Mesendoderm (in vitro differentiated cells): ENCODE results near the gene HOMER2.

Source experiments
- DNase-seq: peaks from one replicate; pipeline ENCODE4 v3.0.0; 2013
- H2AK5ac ChIP-seq: 2 replicates; pipeline ENCODE4 v1.6.1; 2013; ENCODE audit warnings: low read length, inconsistent platforms
- H2BK120ac ChIP-seq: 2 replicates; pipeline ENCODE4 v1.6.1; 2013; ENCODE audit warnings: low read depth, mild to moderate bottlenecking, low read length, moderate library complexity, mixed read lengths
- H2BK15ac ChIP-seq: replicated peaks from 2 replicates; pipeline ENCODE4 v1.6.1; 2013; ENCODE audit warnings: low read depth, mild to moderate bottlenecking, moderate library complexity
- H2BK5ac ChIP-seq: 2 replicates; pipeline ENCODE4 v1.6.1; 2013; ENCODE audit warnings: low read length, inconsistent platforms
- H3K18ac ChIP-seq: 2 replicates; pipeline ENCODE4 v1.6.1; 2013; ENCODE audit warnings: mild to moderate bottlenecking, low read length, mixed read lengths
- H3K23ac ChIP-seq: one replicate; pipeline ENCODE4 v1.6.1; 2013; ENCODE audit warnings: low read length
- H3K27ac ChIP-seq: 2 replicates; pipeline ENCODE4 v1.5.1; 2013; ENCODE audit warnings: low read depth, mild to moderate bottlenecking, inconsistent platforms, low read length, moderate library complexity
- H3K27me3 ChIP-seq: 2 replicates; pipeline ENCODE4 v1.6.1; 2013; ENCODE audit warnings: low read length, control low read depth, mild to moderate bottlenecking, inconsistent platforms; ENCODE audit not compliant: insufficient read depth, poor library complexity
- H3K36me3 ChIP-seq: 2 replicates; pipeline ENCODE4 v1.6.1; 2013; ENCODE audit warnings: low read length, inconsistent platforms; ENCODE audit not compliant: control insufficient read depth, insufficient read depth
- H3K4ac ChIP-seq: one replicate; pipeline ENCODE4 v1.6.1; 2013; ENCODE audit warnings: low read depth, mild to moderate bottlenecking, low read length, moderate library complexity
- H3K4me1 ChIP-seq: 2 replicates; pipeline ENCODE4 v1.6.1; 2013; ENCODE audit warnings: low read depth, low read length, inconsistent platforms; ENCODE audit not compliant: control insufficient read depth
- H3K4me2 ChIP-seq: 2 replicates; pipeline ENCODE4 v1.6.1; 2013; ENCODE audit warnings: low read length
- H3K4me3 ChIP-seq: 2 replicates; pipeline ENCODE4 v1.5.1; 2013; ENCODE audit warnings: mild to moderate bottlenecking, low read length
- H3K56ac ChIP-seq: one replicate; pipeline ENCODE4 v1.6.1; 2013; ENCODE audit warnings: low read length
- H3K79me1 ChIP-seq: 2 replicates; pipeline ENCODE4 v1.6.1; 2013; ENCODE audit warnings: low read length, inconsistent platforms
- H3K79me2 ChIP-seq: 2 replicates; pipeline ENCODE4 v1.6.1; 2013; ENCODE audit warnings: mild to moderate bottlenecking, low read length; ENCODE audit not compliant: control insufficient read depth, insufficient read depth
- H3K9ac ChIP-seq: 2 replicates; pipeline ENCODE4 v1.6.1; 2013; ENCODE audit warnings: low read length, inconsistent platforms
- H4K5ac ChIP-seq: one replicate; pipeline ENCODE4 v1.6.1; 2013; ENCODE audit warnings: low read length
- H4K8ac ChIP-seq: one replicate; pipeline ENCODE4 v1.6.1; 2013; ENCODE audit warnings: low read depth, mild to moderate bottlenecking, control low read depth, low read length, moderate library complexity
- WGBS: extraction: QIAGEN DNeasy Blood & Tissue Kit; methylation state at CpG from one replicate; pipeline ENCODE4 v1.1.7; 2013; ENCODE audit warnings: low lambda C conversion rate, missing lambda C conversion rate; ENCODE audit not compliant: insufficient coverage; ENCODE audit errors: extremely low coverage; 5-methylcytosine and 5-hydroxymethylcytosine counted together

Gene HOMER2

DNA sequence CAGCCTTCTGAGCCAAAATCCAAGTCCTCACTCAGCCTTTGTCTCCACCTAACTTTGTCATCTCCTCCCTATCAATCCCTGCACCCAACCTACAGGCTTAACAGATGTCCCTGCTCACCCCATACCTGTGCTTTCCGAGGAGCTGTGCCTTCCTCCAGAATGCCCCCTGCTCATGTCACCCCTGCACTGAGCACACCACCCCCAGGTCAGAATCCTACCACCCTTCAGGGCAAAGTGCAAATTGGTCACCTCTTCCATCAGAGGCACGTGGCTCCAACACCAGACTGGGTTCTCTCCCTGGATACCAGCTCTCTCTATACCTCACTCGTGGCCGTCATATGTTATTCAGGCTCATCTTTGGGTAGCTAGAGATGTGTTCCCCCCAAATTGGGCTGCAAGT lies 29.8 kb downstream of the HOMER2 start:
- H3K4me1 ChIP-seq = no peaks in the 10 kb centered on the region
- no peak overlapping the region for H2BK5ac ChIP-seq
- H3K27ac ChIP-seq = no peak overlapping the region
- no peaks in the 10 kb centered on the region for H3K36me3 ChIP-seq
- no peak overlapping the region for H3K18ac ChIP-seq
- H3K79me1 ChIP-seq = no peaks in the 10 kb centered on the region
- H3K4ac ChIP-seq = no peak overlapping the region
- H2AK5ac ChIP-seq = no peak overlapping the region
- H3K9ac ChIP-seq = no peak overlapping the region
- no peak overlapping the region for H3K4me3 ChIP-seq
- no peak overlapping the region for H4K5ac ChIP-seq
- H2BK15ac ChIP-seq = no peak overlapping the region
- no peak overlapping the region for H4K8ac ChIP-seq
- no peak overlapping the region for H3K56ac ChIP-seq
- no peaks in the 10 kb centered on the region for H3K79me2 ChIP-seq
- H3K27me3 ChIP-seq = no peaks in the 10 kb centered on the region
- WGBS = no CpG with 5 or more reads among the region's 4 CpGs
- no peak for DNase-seq
- H2BK120ac ChIP-seq = no peak overlapping the region
- no peak overlapping the region for H3K23ac ChIP-seq
- no peak overlapping the region for H3K4me2 ChIP-seq

DNA sequence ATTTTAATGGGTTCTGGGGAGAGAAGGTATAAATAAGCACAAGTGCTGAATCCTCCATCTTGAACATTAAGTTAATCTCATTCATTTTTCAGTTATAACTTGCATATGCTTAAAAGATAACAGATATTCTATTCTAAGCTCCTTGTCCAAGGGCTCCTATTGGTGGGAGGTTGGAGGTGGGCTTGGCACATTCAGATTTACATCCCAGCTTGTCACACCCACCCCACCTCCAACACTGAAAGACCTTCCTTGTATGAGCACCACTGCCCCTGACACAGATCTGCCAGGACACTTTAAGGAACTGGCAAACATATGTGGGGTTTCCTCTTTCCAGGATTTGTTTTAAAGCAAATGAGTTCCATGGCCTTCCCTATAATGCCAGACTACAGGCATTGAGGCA lies 30.6 kb downstream of the HOMER2 start:
- no peak overlapping the region for H2BK5ac ChIP-seq
- no peaks in the 10 kb centered on the region for H3K27me3 ChIP-seq
- H3K23ac ChIP-seq = no peak overlapping the region
- H2AK5ac ChIP-seq = no peak overlapping the region
- no peak overlapping the region for H3K4me2 ChIP-seq
- H4K5ac ChIP-seq = no peak overlapping the region
- no peaks in the 10 kb centered on the region for H3K4me1 ChIP-seq
- no peaks in the 10 kb centered on the region for H3K79me1 ChIP-seq
- H3K36me3 ChIP-seq = no peaks in the 10 kb centered on the region
- H3K4me3 ChIP-seq = no peak overlapping the region
- no peak overlapping the region for H3K27ac ChIP-seq
- H2BK120ac ChIP-seq = no peak overlapping the region
- H4K8ac ChIP-seq = no peak overlapping the region
- H3K18ac ChIP-seq = no peak overlapping the region
- H3K56ac ChIP-seq = no peak overlapping the region
- H2BK15ac ChIP-seq = no peak overlapping the region
- H3K79me2 ChIP-seq = no peaks in the 10 kb centered on the region
- H3K4ac ChIP-seq = no peak overlapping the region
- no peak for DNase-seq
- no peak overlapping the region for H3K9ac ChIP-seq

DNA sequence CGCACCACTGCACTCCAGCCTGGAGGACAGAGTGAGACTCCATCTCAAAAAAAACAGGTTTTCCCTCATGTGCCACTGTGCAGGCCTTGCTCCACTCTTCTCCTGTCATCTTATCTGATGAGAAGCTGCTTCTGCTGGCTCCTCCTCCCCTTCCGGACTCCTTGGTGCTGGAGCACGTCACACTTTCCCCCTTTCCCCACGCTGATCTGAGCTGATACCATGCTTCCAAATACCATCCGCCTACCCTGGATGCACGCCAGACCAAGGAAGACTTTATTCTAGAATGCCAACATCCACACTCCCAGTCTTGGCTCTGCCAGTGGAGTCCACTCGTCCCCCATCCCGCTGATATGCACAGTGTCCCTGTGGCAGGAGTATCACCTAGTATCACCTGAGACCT lies 31.3 kb downstream of the HOMER2 start:
- H3K36me3 ChIP-seq = no peaks in the 10 kb centered on the region
- no peaks in the 10 kb centered on the region for H3K79me1 ChIP-seq
- H3K4me2 ChIP-seq = no peak overlapping the region
- H2BK5ac ChIP-seq = no peak overlapping the region
- no peak overlapping the region for H3K9ac ChIP-seq
- H2AK5ac ChIP-seq = no peak overlapping the region
- H3K4ac ChIP-seq = no peak overlapping the region
- H2BK120ac ChIP-seq = no peak overlapping the region
- no CpG with 5 or more reads among the region's 8 CpGs for WGBS
- H4K8ac ChIP-seq = no peak overlapping the region
- H4K5ac ChIP-seq = no peak overlapping the region
- no peak overlapping the region for H3K27ac ChIP-seq
- no peak overlapping the region for H3K56ac ChIP-seq
- no peak overlapping the region for H2BK15ac ChIP-seq
- no peaks in the 10 kb centered on the region for H3K79me2 ChIP-seq
- H3K23ac ChIP-seq = no peak overlapping the region
- DNase-seq = no peak
- no peaks in the 10 kb centered on the region for H3K4me1 ChIP-seq
- H3K18ac ChIP-seq = no peak overlapping the region
- no peak overlapping the region for H3K4me3 ChIP-seq
- H3K27me3 ChIP-seq = no peaks in the 10 kb centered on the region

GRCh38 chr15:82919231-82919886 lies 33.2 kb downstream of the HOMER2 start:
- Histone ChIP-seq H3K4me2 (no peak overlapping the region), H3K4me3 (no peak overlapping the region), H2BK15ac (no peak overlapping the region), H2AK5ac (no peak overlapping the region), H3K4me1 (no peaks in the 10 kb centered on the region), H3K79me1 (no peaks in the 10 kb centered on the region), H3K27ac (no peak overlapping the region), H3K18ac (no peak overlapping the region), H3K79me2 (no peaks in the 10 kb centered on the region), H2BK120ac (no peak overlapping the region), H4K5ac (no peak overlapping the region), H3K36me3 (no peaks in the 10 kb centered on the region), H3K27me3 (no peaks in the 10 kb centered on the region), H2BK5ac (no peak overlapping the region), H3K9ac (no peak overlapping the region), H3K4ac (no peak overlapping the region), H4K8ac (no peak overlapping the region), H3K23ac (no peak overlapping the region), H3K56ac (no peak overlapping the region)
- WGBS = no CpG with 5 or more reads among the region's 6 CpGs
- no peak for DNase-seq

- Histone ChIP-seq H4K8ac (no peak overlapping the region), H3K23ac (no peak overlapping the region), H3K18ac (no peak overlapping the region), H3K79me2 (no peaks in the 10 kb centered on the region), H3K4me2 (no peak overlapping the region), H3K36me3 (no peaks in the 10 kb centered on the region), H3K9ac (no peak overlapping the region), H4K5ac (no peak overlapping the region), H2BK15ac (no peak overlapping the region), H3K27me3 (no peaks in the 10 kb centered on the region), H2AK5ac (no peak overlapping the region), H3K4ac (no peak overlapping the region), H3K4me1 (no peaks in the 10 kb centered on the region), H3K56ac (no peak overlapping the region), H2BK120ac (no peak overlapping the region), H3K27ac (no peak overlapping the region), H3K4me3 (no peak overlapping the region), H3K79me1 (no peaks in the 10 kb centered on the region), H2BK5ac (no peak overlapping the region)
- no peak for DNase-seq
- no CpG with 5 or more reads among the region's 6 CpGs for WGBS
Observed at GRCh38 chr15:82918607-82919230, 33.8 kb downstream of the HOMER2 start.

DNA sequence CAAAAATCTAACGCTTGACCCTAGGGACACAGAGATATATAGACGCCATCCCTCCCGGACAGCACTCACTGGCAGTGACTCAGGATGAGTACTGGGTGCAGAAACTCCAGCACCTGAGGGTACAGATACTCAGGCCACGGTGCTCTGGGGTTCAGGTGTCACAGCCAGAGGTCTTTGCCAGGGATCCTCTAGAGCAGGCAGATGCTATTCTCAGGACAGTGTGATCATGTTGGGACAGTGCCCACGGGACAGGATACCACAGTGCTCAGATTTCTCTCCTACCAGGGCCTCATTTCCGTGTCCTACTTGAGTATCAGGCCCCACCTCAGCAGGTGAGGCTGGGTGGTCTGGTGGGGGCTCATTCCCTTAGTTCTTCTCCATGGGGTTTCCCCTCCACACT lies 34.4 kb downstream of the HOMER2 start:
- DNase-seq = no peak
- Histone ChIP-seq H3K27me3 (no peaks in the 10 kb centered on the region), H3K79me2 (no peaks in the 10 kb centered on the region), H3K18ac (no peak overlapping the region), H4K5ac (no peak overlapping the region), H2BK120ac (no peak overlapping the region), H2AK5ac (no peak overlapping the region), H2BK5ac (no peak overlapping the region), H3K4ac (no peak overlapping the region), H3K9ac (no peak overlapping the region), H3K23ac (no peak overlapping the region), H3K27ac (no peak overlapping the region), H3K4me1 (no peaks in the 10 kb centered on the region), H2BK15ac (no peak overlapping the region), H4K8ac (no peak overlapping the region), H3K4me2 (no peak overlapping the region), H3K56ac (no peak overlapping the region), H3K36me3 (no peaks in the 10 kb centered on the region), H3K4me3 (no peak overlapping the region), H3K79me1 (no peaks in the 10 kb centered on the region)
- no CpG with 5 or more reads among the region's 6 CpGs for WGBS
